ENCODE data around the gene TIMP2. TPM values are rescaled to one million over a fixed set of nuclear protein-coding genes. Genes with fewer than 3 reads are reported as not detected.
"Not testable (repeated sequence)": the region's sequence is repeated elsewhere in the genome, so short reads cannot be mapped to it uniquely, and the experiment has no call there.

TIMP2 gene
- total and polyA plus RNA-seq, 2 of the 13 experiments (the other 11 are each of a cell fraction or from before 2014, with no cell fraction given), result 3.8 to 8.5 TPM

DNA sequence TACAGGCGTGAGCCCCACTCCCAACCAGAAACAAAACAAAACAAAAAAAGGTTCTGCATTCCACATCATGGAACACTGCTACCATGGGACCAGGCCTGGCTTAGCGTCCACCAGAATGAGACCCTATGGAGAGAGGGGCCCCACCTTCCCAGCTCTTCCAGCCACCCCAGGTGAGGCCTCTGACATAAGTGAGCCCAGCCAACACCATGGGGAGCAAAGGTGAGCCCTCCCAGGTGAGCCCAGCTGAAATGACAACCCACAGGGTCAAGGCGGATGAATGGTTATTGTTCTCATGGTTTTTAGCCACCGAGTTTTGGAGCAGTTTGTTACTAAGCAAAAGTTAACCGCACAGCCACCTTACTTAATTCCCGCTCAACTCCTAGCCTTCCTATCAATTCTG is 38.2 kb upstream of the TIMP2 start (continued):
- TF ChIP-seq, protein P1, sequence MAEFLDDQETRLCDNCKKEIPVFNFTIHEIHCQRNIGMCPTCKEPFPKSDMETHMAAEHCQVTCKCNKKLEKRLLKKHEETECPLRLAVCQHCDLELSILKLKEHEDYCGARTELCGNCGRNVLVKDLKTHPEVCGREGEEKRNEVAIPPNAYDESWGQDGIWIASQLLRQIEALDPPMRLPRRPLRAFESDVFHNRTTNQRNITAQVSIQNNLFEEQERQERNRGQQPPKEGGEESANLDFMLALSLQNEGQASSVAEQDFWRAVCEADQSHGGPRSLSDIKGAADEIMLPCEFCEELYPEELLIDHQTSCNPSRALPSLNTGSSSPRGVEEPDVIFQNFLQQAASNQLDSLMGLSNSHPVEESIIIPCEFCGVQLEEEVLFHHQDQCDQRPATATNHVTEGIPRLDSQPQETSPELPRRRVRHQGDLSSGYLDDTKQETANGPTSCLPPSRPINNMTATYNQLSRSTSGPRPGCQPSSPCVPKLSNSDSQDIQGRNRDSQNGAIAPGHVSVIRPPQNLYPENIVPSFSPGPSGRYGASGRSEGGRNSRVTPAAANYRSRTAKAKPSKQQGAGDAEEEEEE (CRISPR knock-in tag; IDR thresholded peaks at IDR 0.05; ENCODE audit: borderline replicate concordance), result no peak
- TF ChIP-seq, protein P2, sequence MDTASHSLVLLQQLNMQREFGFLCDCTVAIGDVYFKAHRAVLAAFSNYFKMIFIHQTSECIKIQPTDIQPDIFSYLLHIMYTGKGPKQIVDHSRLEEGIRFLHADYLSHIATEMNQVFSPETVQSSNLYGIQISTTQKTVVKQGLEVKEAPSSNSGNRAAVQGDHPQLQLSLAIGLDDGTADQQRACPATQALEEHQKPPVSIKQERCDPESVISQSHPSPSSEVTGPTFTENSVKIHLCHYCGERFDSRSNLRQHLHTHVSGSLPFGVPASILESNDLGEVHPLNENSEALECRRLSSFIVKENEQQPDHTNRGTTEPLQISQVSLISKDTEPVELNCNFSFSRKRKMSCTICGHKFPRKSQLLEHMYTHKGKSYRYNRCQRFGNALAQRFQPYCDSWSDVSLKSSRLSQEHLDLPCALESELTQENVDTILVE (CRISPR knock-in tag; IDR thresholded peaks at IDR 0.05), result no peak

DNA sequence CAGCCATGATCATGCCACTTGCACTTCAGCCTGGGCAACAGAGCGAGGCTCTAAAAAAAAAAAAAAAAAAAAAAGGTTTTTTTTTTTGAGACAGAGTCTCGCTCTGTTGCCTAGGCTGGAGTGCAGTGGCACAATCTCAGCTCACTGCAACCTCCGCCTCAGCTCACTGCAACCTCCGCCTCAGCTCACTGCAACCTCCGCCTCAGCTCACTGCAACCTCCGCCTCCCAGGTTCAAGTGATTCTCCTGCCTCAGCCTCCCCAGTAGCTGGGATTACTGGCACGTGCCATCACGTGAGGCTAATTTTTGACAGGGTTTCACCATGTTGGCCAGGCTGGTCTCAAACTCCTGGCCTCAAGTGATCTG is 37.8 kb upstream of the TIMP2 start:
- H3K36me3 ChIP-seq (replicated peaks in 1 of 2; ENCODE audit: control insufficient read depth in 1 of 2, insufficient read depth in 2 of 2, low read length in 2 of 2); H3K9ac ChIP-seq (ENCODE audit: insufficient read depth, low read depth, low read length); DNase-seq (ENCODE audit: low spot score); H3K79me2 ChIP-seq (ENCODE audit: insufficient read depth, low read length); H4K20me1 ChIP-seq (ENCODE audit: insufficient read depth, low read length); CTCF ChIA-PET (ENCODE audit: low intra/inter-chr PET ratio, low total read pairs); H3K27me3 ChIP-seq (ENCODE audit: control insufficient read depth in 1 of 2, insufficient read depth in 2 of 2, low read length in 2 of 2); H2AFZ ChIP-seq (ENCODE audit: low read length); H3K9me3 ChIP-seq (ENCODE audit: low read length); BruUV-seq (replicated peaks); ATAC-seq; in situ Hi-C loops (cut with HindIII; ENCODE audit: extremely low pct_ligation_motif_present, low pct_unique_long_range_greater_than_20kb); FAIRE-seq; H3K4me3 ChIP-seq (replicated peaks in 1 of 3; ENCODE audit: insufficient read depth in 1 of 3, low read depth in 2 of 3, low read length in 3 of 3): not testable (repeated sequence)
- POLR2A ChIA-PET, result interaction anchor here (0.6 to 3.5 kb wide), 21 partner anchors 10 to 655 kb away, joined by 3 to 51 read pairs (median 5); partner anchors contain the start of gene LGALS3BP
- intact Hi-C loops (cut with micrococcal nuclease; ENCODE audit: unreplicated experiment), result loop anchor here (2.0 to 5.0 kb wide), 2 partner anchors 36 to 98 kb away; partner anchors contain the start of gene TIMP2
- WGBS (ENCODE audit: low lambda C conversion rate), result 47% methylated on average over 7 of the region's 8 CpGs
- Histone ChIP-seq H3K27ac (ENCODE audit: extremely low read length, insufficient read depth, low read length) (peak overlapping the region; percentile 70), H3K4me1 (ENCODE audit: insufficient read depth, low read length) (peaks cover 61% of the 10 kb centered on the region), H3K4me2 (ENCODE audit: low read depth, low read length) (peak overlapping the region; percentile 38; the same call in 1 of the 2 replicates)
- TF ChIP-seq, protein P3, sequence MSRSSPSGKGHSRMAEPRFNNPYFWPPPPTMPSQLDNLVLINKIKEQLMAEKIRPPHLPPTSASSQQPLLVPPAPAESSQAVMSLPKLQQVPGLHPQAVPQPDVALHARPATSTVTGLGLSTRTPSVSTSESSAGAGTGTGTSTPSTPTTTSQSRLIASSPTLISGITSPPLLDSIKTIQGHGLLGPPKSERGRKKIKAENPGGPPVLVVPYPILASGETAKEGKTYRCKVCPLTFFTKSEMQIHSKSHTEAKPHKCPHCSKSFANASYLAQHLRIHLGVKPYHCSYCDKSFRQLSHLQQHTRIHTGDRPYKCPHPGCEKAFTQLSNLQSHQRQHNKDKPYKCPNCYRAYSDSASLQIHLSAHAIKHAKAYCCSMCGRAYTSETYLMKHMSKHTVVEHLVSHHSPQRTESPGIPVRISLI (CRISPR knock-in tag; IDR thresholded peaks at IDR 0.05; ENCODE audit: borderline replicate concordance), result 0 out of 2 replicates have a peak, but pooled peaks have one; percentile 74
- 0 out of 2 replicates have a peak, but pooled peaks have one; percentile 17 for TF ChIP-seq ZNF543 (CRISPR knock-in tag; IDR thresholded peaks at IDR 0.05)
- TF ChIP-seq ZNF510 (CRISPR knock-in tag; IDR thresholded peaks at IDR 0.05; ENCODE audit: low read depth), result 0 out of 2 replicates have a peak, but pooled peaks have one; percentile 31
- TF ChIP-seq, protein P4, sequence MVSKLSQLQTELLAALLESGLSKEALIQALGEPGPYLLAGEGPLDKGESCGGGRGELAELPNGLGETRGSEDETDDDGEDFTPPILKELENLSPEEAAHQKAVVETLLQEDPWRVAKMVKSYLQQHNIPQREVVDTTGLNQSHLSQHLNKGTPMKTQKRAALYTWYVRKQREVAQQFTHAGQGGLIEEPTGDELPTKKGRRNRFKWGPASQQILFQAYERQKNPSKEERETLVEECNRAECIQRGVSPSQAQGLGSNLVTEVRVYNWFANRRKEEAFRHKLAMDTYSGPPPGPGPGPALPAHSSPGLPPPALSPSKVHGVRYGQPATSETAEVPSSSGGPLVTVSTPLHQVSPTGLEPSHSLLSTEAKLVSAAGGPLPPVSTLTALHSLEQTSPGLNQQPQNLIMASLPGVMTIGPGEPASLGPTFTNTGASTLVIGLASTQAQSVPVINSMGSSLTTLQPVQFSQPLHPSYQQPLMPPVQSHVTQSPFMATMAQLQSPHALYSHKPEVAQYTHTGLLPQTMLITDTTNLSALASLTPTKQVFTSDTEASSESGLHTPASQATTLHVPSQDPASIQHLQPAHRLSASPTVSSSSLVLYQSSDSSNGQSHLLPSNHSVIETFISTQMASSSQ (IDR thresholded peaks at IDR 0.05; ENCODE audit: low read depth), result not testable (repeated sequence)
- TF ChIP-seq, protein P4 (CRISPR knock-in tag; IDR thresholded peaks at IDR 0.05; ENCODE audit: borderline replicate concordance), result peak; percentile 13; the same call in 1 of the 2 replicates
- TF ChIP-seq, protein P5, sequence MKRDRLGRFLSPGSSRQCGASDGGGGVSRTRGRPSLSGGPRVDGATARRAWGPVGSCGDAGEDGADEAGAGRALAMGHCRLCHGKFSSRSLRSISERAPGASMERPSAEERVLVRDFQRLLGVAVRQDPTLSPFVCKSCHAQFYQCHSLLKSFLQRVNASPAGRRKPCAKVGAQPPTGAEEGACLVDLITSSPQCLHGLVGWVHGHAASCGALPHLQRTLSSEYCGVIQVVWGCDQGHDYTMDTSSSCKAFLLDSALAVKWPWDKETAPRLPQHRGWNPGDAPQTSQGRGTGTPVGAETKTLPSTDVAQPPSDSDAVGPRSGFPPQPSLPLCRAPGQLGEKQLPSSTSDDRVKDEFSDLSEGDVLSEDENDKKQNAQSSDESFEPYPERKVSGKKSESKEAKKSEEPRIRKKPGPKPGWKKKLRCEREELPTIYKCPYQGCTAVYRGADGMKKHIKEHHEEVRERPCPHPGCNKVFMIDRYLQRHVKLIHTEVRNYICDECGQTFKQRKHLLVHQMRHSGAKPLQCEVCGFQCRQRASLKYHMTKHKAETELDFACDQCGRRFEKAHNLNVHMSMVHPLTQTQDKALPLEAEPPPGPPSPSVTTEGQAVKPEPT (CRISPR knock-in tag; IDR thresholded peaks at IDR 0.05; ENCODE audit: low read depth), result 0 out of 2 replicates have a peak, but pooled peaks have one; percentile 5
- 0 out of 2 replicates have a peak, but pooled peaks have one; percentile 4 for TF ChIP-seq ZNF205 (CRISPR knock-in tag; IDR thresholded peaks at IDR 0.05)
- TF ChIP-seq ZBTB3 (CRISPR knock-in tag; IDR thresholded peaks at IDR 0.05; ENCODE audit: borderline replicate concordance, low read depth), result peak; percentile 79; the same call in 1 of the 2 replicates
